GM12872 (cell line): ENCODE results near the gene CDKN2B.

ENCODE experiments used
- CTCF ChIP-seq: IDR thresholded peaks from 3 replicates; pipeline ENCODE4 v1.5.1; 2011; ENCODE audit warnings: low read depth, mild to moderate bottlenecking, low read length, moderate library complexity; ENCODE audit not compliant: insufficient read depth

The CDKN2B gene

GRCh38 chr9:22010866-22011625 is 1.9 kb upstream of the CDKN2B start:
- no peak for TF ChIP-seq CTCF

DNA sequence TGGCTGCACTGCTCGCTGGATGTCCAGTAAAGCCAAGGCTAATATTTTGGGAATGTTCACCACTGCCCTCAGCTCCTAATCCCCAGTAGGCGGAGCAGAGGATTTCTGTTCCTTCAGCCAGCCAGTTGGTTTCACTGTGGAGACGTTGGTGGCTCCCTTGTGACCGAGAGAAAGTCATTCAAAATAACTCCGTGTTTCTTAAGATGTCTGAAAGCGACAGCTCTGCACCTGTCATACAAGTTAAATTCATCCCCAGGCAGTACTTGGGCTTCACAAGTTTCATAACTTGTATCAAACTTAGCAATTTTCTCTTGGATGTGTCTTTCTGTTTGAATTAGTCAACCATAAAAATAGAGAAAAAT is 382 bp upstream of the CDKN2B start:
- TF ChIP-seq CTCF = no peak

DNA sequence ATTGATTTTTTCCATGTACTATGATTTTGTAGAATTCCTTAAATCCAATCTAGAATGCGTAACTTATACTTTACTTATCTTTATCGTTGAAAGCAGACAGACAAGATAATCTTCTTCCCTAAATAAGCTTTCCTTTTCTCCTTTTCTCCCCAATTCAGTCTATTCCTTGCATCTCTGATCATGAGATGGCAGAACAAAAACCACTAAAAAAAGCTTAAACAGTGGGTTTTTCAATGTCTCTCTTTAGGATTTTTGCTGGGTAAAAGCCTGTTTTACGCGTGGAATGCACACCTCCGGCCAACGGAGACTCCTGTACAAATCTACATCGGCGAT is 755 bp downstream of the CDKN2B start:
- TF ChIP-seq CTCF = no peak

DNA sequence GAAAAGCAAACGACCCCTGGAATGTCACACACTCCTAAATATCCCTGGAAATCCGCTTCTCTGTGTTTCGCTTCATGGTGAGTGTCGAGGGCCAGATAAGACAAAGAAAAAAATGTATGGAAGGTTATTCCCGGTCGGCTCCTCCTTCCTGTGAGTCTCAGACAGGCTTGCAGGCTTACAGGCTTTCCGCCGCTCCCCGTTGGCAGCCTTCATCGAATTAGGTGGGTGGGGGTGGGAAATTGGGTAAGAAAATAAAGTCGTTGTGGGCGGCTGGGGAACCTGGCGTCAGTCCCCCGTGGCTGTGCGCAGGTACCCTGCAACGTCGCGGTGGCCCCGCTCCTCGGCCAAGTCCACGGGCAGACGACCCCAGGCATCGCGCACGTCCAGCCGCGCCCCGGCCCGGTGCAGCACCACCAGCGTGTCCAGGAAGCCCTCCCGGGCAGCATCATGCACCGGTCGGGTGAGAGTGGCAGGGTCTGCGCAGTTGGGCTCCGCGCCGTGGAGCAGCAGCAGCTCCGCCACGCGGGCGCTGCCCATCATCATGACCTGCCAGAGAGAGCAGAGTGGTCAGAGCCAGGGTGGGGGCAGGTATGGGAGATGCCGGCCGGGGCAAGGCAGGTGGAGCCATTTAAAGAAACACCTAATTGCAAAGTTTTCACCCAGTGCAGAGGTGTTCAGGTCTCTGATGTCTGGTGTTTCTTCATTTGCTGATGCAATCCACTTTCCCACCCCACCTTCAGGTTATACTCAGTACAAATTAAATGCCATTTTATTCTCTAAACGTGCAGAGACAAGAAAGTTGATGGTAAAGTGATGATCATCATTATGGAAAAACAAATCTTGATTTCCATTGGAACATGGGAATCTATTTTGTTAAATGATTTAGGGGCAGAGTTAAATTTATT is 3.2 kb downstream of the CDKN2B start:
- TF ChIP-seq CTCF = no peak

DNA sequence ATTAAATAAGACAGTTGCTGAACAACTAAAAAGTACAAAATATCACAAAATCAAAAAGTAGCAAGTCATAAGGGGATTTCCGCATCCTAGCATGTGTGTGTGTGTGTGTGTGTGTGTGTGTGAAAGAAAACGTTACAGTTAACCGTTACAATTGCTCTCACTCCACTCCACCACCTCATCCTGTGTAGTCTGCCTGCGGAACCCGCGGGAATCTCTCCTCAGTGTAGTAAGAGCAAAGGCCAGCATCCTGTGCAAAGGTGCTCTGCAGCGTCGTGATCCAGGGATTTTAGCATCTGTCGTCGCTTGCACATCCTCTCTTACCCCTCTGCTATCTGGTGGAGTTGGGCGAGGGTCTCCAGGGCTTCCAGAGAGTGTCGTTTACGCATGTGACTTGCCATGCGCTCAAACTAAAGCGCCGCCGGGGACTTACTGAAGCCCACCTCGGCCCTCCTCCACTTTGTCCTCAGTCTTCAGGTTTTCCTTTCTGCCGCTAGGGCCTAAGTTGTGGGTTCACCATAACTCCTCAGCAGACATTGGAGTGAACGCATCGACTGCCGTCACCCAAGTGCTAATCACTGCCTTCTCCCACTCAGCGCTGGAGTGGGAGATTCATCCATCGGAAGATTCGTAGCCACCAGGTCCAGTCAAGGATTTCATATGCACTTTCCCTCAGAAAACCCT is 3.9 kb downstream of the CDKN2B start:
- TF ChIP-seq CTCF = no peak

DNA sequence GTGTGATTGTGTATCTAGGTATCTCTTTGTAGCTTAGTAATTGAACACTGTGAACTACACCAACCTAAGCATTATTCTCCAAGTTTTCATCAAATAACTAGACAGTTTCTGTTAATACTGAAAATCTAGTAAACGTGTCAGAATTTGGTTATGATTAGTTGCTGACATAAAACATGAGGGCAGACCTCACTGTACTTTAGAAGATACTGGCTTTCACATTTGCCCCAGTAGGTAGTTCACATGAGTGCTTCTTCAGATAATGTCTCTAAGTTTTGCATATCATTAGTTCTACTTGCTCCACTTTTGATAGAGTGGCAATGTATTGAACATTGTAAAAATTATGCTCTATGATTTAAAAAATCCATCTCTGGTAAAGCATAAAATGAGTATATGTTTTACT is 7.1 kb downstream of the CDKN2B start:
- no peak for TF ChIP-seq CTCF

DNA sequence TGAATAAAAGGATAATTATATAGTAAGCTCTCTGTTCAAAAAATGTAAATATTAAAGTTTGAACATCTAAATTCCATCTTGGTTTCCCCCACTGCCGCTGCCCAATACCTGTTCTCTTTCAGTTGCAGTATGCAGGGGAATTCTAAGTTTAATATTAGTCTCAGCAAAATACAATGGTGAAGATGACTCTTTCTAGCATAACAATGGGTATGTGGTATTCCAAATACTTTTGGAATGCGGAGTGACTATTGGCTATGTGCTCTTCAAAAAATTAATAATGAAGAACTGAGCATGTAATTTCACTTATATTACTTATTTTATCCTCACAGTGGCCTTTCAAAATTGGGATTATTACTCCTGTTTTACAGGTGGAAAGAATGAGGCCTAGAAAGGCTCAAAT is 11.1 kb downstream of the CDKN2B start:
- no peak for TF ChIP-seq CTCF
